ENCODE measurements around the gene SARDH.

Gene SARDH

GRCh38 chr9:133774799-133775198 is 36.6 kb upstream of the SARDH start:
- TF ChIP-seq, protein P1, sequence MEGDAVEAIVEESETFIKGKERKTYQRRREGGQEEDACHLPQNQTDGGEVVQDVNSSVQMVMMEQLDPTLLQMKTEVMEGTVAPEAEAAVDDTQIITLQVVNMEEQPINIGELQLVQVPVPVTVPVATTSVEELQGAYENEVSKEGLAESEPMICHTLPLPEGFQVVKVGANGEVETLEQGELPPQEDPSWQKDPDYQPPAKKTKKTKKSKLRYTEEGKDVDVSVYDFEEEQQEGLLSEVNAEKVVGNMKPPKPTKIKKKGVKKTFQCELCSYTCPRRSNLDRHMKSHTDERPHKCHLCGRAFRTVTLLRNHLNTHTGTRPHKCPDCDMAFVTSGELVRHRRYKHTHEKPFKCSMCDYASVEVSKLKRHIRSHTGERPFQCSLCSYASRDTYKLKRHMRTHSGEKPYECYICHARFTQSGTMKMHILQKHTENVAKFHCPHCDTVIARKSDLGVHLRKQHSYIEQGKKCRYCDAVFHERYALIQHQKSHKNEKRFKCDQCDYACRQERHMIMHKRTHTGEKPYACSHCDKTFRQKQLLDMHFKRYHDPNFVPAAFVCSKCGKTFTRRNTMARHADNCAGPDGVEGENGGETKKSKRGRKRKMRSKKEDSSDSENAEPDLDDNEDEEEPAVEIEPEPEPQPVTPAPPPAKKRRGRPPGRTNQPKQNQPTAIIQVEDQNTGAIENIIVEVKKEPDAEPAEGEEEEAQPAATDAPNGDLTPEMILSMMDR (conservative IDR thresholded peaks at IDR 0.05; ENCODE audit: low read depth, low read length), result no peak

DNA sequence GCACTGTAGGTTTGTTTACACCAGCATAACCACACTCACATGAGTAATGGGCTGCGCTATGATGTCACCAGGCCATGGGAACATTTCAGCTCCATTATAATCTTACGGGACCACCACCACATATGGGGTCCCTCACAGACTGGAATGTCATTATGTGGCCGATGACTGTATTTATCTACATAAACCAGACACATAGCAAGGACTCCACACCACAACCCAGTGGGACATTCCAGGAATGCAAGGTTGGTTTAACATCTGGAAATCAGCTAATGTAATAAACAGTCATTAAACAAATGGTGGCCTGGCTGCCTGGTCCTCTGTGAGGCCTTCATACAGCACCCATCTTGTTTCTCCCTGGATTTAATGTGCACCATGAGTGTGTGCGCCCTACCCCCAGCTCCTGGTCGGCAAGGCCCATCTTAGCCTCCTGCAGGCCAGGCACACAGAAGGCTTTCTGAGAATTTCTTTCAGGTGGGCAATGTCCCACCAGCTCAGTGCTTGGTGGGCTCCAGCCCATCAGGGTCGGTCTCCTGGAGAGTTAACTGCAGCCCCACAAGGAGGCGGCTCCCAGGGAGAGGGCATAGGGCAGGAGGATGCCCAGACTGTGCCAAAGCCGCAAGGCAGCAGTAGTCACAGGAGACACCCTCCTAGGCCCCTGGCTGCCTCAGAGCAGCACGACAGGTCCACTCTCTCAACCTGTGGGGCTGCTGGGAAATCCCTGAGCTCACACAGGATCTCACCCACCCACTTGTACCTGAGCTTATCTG is 35.9 kb upstream of the SARDH start:
- no peak for DNase-seq (ENCODE audit: low read depth)
- TF ChIP-seq, protein P1 (conservative IDR thresholded peaks at IDR 0.05; ENCODE audit: low read depth, low read length), result no peak
- H3K4me3 ChIP-seq (ENCODE audit: low read depth, low read length), result no peak overlapping the region

More at GRCh38 chr9:133774799-133775198, 36.6 kb upstream of the SARDH start:
- no peak overlapping the region for H3K4me3 ChIP-seq (ENCODE audit: low read depth, low read length)
- no peak for DNase-seq (ENCODE audit: low read depth)

DNA sequence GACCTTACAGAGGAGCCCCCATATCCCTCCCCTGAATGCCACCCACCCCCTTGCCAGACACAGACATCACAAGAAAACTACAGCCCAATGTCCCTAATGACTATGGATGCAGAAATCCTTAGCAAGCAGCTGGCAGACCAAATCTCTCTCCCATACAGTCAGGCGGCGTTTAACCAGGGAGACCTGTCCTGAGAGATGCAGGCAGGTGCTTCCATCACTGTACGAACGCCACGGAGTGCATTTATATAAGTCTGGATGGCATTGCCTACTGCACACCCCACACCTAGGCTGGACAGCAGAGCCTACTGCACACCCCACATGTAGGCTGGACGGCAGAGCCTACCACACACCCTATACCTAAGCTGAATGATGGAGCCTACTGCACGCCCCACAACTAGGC is 34.4 kb upstream of the SARDH start:
- TF ChIP-seq, protein P1 (conservative IDR thresholded peaks at IDR 0.05; ENCODE audit: low read depth, low read length), result no peak
- H3K4me3 ChIP-seq (ENCODE audit: low read depth, low read length), result no peak overlapping the region
- DNase-seq (ENCODE audit: low read depth), result no peak

DNA sequence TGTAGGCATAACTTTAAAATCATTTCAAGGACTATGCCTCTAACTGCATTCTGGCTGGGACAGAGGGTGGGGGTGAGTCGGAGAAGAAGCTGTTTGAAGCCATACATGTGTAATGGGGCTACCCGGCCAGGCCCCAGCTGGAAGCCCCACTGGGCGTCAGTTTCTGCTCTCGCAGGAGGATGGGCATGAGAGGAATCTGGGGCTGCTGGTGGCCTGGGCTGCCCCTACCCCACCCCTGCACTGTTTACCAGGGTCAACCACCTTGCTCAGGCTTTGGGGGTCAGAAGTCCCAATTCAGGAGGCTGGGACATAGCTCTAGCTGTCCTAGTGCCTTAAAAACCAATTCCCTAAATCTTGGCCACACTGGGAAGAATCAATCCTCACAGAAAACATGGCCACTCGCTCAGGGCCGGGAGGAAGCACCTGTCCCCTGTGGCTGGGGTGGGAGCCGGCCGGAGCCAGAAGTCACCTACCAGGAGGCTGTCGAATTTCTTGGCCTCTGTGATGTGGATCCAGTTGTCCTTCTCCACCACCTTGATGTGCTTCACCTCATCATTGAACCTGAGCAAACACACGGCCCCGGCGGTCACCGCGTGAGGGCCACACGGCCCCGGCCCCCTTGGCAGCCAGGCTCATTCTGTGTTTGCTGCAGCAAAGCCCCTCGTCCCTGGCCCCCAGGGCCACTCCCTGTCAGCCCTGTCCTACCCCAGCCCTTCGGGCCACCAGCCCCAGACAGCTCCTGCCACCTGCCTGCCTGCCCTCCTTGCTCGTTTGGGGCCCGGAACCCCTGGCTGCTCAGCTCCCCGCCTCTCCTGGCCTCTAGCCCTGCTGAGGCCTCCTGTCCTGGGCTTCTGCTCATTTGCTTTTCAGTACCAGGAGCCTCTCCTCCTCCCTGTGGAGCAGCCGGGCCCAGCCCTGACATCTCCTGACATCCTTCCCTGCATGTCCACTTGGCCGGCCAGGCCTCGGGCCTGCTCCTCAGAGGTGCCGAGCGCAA is 33.6 kb upstream of the SARDH start:
- no peak overlapping the region for H3K4me3 ChIP-seq (ENCODE audit: low read depth, low read length)
- no peak for DNase-seq (ENCODE audit: low read depth)
- TF ChIP-seq, protein P1 (conservative IDR thresholded peaks at IDR 0.05; ENCODE audit: low read depth, low read length), result no peak

DNA sequence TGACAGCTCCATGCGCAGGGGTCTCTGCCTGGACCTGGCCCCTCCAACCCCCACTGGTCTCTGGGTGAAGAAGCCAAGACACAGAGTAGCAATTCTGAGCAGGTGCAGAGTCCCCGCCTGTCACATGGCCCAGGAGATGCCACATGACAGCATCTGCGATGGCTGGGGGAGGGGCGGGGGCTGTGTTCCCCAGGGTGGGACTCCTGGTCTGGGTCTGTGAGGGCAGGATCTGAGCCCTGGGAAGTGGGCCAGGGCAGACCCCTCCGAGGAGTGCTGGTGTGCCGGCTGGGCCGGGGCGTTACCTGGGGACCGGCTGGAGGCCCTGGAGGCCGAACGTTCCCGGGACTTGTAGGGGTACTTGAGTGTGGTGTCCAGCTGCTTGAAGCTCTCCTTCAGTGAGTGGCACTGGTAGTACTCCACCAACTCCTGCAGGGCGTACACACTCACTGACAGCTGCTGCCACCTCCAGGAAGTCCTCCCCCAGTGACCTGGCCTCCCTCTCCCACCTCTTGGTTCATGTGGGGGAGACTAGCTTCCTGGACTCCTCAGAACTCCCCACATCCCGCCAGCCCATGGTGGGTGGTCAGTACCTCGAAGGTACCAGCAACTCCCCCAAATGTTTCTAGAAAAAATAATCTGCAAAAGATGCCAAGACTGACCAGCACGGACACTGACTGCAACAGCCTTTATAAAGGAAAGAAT is 32.1 kb upstream of the SARDH start:
- no peak overlapping the region for H3K4me3 ChIP-seq (ENCODE audit: low read depth, low read length)
- TF ChIP-seq, protein P1 (conservative IDR thresholded peaks at IDR 0.05; ENCODE audit: low read depth, low read length), result no peak
- DNase-seq (ENCODE audit: low read depth), result no peak

DNA sequence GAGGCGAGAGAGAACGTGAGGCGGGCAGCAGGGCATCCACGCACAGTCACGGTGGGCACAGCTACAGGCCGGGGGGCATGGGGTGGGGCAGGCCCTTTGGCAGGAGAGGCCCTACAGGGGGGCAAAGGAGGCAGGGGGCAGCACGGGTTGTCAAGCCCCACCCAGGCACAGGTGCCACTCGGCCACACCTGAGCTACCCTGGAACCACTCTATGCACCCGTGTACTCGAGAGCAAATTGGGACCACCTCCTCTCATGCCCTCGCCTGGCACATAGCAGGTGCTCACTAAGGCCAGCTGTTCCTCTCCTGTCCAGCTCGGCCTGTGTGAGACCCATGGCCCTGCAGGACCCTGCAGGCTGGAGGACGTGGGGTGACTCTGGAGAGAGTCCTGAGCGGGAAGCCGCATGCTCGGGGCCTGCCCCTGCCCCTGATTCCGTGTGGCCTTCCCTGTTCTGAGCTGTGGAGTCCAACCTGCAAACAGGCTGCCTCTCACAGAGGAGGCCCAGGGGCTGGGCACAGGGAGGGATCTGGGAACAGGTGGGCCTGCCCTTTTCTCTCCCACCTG is 31.4 kb upstream of the SARDH start:
- no peak overlapping the region for H3K4me3 ChIP-seq (ENCODE audit: low read depth, low read length)
- TF ChIP-seq, protein P1 (conservative IDR thresholded peaks at IDR 0.05; ENCODE audit: low read depth, low read length), result no peak
- DNase-seq (ENCODE audit: low read depth), result no peak
